HUES48 (cell line): Measurements from ENCODE around the gene TRAPPC11.

Source experiments
- H3K27ac ChIP-seq: one replicate; pipeline ENCODE4 v1.7.0; 2013; ENCODE audit warnings: low read depth, low read length, inconsistent platforms
- H3K27me3 ChIP-seq: 2 replicates; pipeline ENCODE4 v1.6.1; 2013; ENCODE audit warnings: mild to moderate bottlenecking, low read length; ENCODE audit not compliant: control insufficient read depth, insufficient read depth
- H3K36me3 ChIP-seq: 2 replicates; pipeline ENCODE4 v1.6.1; 2013; ENCODE audit warnings: low read length; ENCODE audit not compliant: control insufficient read depth, insufficient read depth
- H3K4me1 ChIP-seq: 2 replicates; pipeline ENCODE4 v1.6.1; 2013; ENCODE audit warnings: mild to moderate bottlenecking, low read length; ENCODE audit not compliant: control insufficient read depth, insufficient read depth
- H3K4me3 ChIP-seq: 2 replicates; pipeline ENCODE4 v1.5.1; 2013; ENCODE audit warnings: mild to moderate bottlenecking, low read depth, low read length
- H3K9ac ChIP-seq: 2 replicates; pipeline ENCODE4 v1.6.1; 2013; ENCODE audit warnings: mild to moderate bottlenecking, low read depth, low read length, moderate library complexity
- H3K9me3 ChIP-seq: 2 replicates; pipeline ENCODE4 v1.6.1; 2013; ENCODE audit warnings: low read length; ENCODE audit not compliant: control insufficient read depth, insufficient read depth

TRAPPC11 gene

DNA sequence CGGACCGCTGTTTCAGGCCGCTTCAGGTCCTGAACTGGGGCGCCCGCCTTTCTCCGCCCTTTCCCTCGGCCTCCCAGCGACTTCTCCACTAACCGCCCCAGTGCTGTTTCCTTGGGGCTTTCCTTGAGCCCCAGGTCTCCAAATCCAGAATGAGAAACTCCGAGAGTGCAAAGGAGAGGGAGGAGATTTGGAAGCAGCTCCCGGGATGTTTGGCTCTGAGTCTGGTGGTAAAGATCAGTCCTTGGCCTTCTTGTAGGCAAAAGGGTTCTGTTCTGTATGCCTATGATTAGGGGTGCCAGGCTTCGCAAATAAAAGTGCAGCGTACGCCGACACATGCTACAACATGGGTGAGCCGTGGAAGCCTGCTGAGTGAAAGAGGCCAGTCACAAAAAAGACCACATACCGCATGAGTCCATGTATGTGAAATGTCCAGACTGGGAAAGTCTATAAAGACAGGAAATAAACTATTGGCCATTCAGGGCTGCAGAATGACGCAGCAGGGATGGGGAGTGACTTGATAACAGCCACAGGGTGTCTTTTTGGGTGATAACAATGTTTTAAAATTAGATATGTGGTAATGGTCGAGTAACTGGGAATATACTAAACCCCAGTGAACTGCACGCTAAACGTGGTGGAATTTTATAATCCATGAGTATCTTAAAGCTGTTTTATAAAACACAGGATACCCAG is 99.8 kb downstream of the TRAPPC11 start:
- Histone ChIP-seq H3K27ac (no peak overlapping the region), H3K27me3 (no peaks in the 10 kb centered on the region), H3K9me3 (no peaks in the 10 kb centered on the region), H3K4me3 (peak overlapping the region; percentile 46), H3K36me3 (no peaks in the 10 kb centered on the region), H3K4me1 (no peaks in the 10 kb centered on the region), H3K9ac (no peak overlapping the region)

DNA sequence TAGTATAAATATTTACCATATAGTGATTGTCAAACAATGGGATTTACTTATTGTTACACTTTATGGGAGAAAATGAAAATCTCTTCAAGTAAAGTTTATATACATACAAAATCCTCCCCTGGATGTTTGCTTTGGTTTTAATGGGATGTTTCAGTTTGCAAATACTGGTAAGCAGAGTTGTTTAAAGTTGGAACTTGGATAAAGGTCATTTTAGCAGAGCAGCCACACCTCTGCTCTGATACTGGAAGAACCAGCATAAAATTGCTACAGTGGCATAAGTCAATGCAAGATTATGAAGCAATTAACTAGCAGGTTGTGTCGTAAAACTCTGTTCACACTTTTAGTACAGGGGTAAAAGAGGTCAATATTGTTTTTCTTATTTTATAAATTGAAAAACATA is 101.2 kb downstream of the TRAPPC11 start:
- Histone ChIP-seq H3K36me3 (no peaks in the 10 kb centered on the region), H3K4me3 (no peak overlapping the region), H3K4me1 (no peaks in the 10 kb centered on the region; the same call in 1 of the 2 replicates), H3K27ac (no peak overlapping the region), H3K9me3 (no peaks in the 10 kb centered on the region), H3K27me3 (no peaks in the 10 kb centered on the region), H3K9ac (no peak overlapping the region)
